ENCODE measurements around the gene FAM110D. TPM values are rescaled to one million over a fixed set of nuclear protein-coding genes. Genes with fewer than 3 reads are reported as not detected.

FAM110D gene
- total RNA-seq, 4 donors from 2014 or later, result 0.57 to 9.1 (median 3.2) TPM

GRCh38 chr1:26170472-26170821 lies 11.6 kb downstream of the FAM110D start:
- no peak for DNase-seq (ENCODE audit: low spot score in 2 of 2)
- intact Hi-C loops (cut with DNase I; ENCODE audit: low total_unique reads), result loop anchor here (10.0 kb wide), 1 partner anchor 154 kb away; no protein-coding TSS in a partner anchor
- WGBS, 2 donors, result 64 to 65% methylated on average over 9 of the region's 9 CpGs
- TF ChIP-seq, protein P1, sequence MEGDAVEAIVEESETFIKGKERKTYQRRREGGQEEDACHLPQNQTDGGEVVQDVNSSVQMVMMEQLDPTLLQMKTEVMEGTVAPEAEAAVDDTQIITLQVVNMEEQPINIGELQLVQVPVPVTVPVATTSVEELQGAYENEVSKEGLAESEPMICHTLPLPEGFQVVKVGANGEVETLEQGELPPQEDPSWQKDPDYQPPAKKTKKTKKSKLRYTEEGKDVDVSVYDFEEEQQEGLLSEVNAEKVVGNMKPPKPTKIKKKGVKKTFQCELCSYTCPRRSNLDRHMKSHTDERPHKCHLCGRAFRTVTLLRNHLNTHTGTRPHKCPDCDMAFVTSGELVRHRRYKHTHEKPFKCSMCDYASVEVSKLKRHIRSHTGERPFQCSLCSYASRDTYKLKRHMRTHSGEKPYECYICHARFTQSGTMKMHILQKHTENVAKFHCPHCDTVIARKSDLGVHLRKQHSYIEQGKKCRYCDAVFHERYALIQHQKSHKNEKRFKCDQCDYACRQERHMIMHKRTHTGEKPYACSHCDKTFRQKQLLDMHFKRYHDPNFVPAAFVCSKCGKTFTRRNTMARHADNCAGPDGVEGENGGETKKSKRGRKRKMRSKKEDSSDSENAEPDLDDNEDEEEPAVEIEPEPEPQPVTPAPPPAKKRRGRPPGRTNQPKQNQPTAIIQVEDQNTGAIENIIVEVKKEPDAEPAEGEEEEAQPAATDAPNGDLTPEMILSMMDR (IDR thresholded peaks at IDR 0.05), result no peak
- no peak for TF ChIP-seq POLR2A (IDR thresholded peaks at IDR 0.05)
- peak overlapping the region; percentile 84 for H3K4me3 ChIP-seq (ENCODE audit: low read depth, poor library complexity, severe bottlenecking)

- no peak for DNase-seq (ENCODE audit: low spot score in 2 of 2)
- intact Hi-C loops (cut with DNase I; ENCODE audit: low total_unique reads), result loop anchor here (10.0 kb wide), 1 partner anchor 153 kb away; no protein-coding TSS in a partner anchor
- no peak within 1 kb of the TSS for H3K4me3 ChIP-seq (ENCODE audit: low read depth, poor library complexity, severe bottlenecking)
- no peak for TF ChIP-seq POLR2A (IDR thresholded peaks at IDR 0.05)
- TF ChIP-seq, protein P1 (IDR thresholded peaks at IDR 0.05), result no peak
- 90 to 93% methylated on average over 34 of the region's 34 CpGs for WGBS, 2 donors
Observed at GRCh38 chr1:26171084-26172072, 12.5 kb downstream of the FAM110D start, which contains the start of gene ZNF593OS. Gene ZNF593OS, minus strand, starts transcription at chr1:26171832. Its CDS starts 171 bp downstream, at chr1:26171661.

GRCh38 chr1:26175346-26175745 lies 16.5 kb downstream of the FAM110D start:
- no peak for DNase-seq (ENCODE audit: low spot score in 2 of 2)
- WGBS, 2 donors, result 90 to 94% methylated on average over 7 to 8 of the region's 8 CpGs
- intact Hi-C loops (cut with DNase I; ENCODE audit: low total_unique reads), result loop anchor here (10.0 kb wide), 1 partner anchor 149 kb away; no protein-coding TSS in a partner anchor
- no peak overlapping the region for H3K4me3 ChIP-seq (ENCODE audit: low read depth, poor library complexity, severe bottlenecking)
- TF ChIP-seq POLR2A (IDR thresholded peaks at IDR 0.05), result no peak
- TF ChIP-seq, protein P1 (IDR thresholded peaks at IDR 0.05), result no peak

DNA sequence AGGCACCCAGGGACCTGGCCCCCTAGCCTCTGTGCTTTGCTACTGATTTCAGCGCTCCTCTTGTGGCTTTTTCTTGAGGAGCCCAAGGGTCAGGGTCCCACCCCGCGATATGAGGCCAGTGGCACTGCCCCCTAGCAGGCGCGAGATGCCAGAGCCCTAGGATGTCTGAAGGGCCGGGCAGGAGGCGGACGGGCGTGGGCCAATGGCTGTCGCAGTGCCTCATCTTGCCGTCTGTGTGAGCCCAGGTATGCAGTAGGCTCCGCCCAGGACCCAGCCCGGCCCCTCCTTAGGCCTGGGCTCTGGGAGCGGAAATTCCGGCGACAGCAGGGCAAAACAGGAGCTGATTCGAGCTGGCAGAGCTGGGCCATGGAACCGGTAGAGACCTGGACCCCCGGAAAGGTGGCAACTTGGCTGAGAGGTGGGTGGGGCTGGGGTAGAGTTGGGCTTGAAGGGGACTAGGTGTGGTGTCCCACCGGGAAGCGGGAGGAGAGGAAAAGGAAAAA lies 18.4 kb downstream of the FAM110D start, which contains the start of gene CNKSR1:
TSS of gene CNKSR1 (plus strand) at position 310 of the 503 bp plus-strand sequence. CDS start at position 367, 57 bp downstream.
- 35 to 52% methylated on average over 18 to 19 of the region's 21 CpGs for WGBS, 2 donors
- intact Hi-C loops (cut with DNase I; ENCODE audit: low total_unique reads), result loop anchor here (10.0 kb wide), 1 partner anchor 148 kb away; no protein-coding TSS in a partner anchor
- TF ChIP-seq POLR2A (IDR thresholded peaks at IDR 0.05), result no peak
- TF ChIP-seq, protein P1 (IDR thresholded peaks at IDR 0.05), result no peak
- no peak within 1 kb of the TSS for H3K4me3 ChIP-seq (ENCODE audit: low read depth, poor library complexity, severe bottlenecking)
- no peak for DNase-seq (ENCODE audit: low spot score in 2 of 2)

DNA sequence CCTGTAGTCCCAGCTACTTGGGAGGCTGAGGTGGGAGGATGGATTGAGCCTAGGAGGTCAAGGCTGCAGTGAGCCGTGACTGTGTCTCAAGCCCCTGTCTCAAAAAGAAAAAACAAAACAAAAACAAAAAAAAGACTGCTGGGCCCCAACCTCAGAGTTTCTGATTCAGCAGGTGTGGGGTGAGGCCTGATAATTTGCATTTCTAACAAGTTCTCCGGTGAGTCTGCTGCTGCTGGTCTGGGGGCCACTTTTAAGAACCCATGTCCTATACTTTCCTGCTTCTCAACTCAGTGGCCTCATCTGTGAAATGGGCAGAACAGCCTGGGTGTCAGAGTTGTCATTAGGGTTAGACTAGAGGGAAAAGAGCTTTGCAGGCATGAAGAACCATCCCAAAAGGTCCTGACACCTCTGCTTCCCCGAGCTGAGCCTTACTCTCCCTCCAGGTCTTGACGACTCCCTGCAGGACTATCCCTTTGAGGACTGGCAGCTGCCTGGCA lies 21.2 kb downstream of the FAM110D start:
- DNase-seq (ENCODE audit: low spot score in 2 of 2), result no peak
- no peak overlapping the region for H3K4me3 ChIP-seq (ENCODE audit: low read depth, poor library complexity, severe bottlenecking)
- TF ChIP-seq POLR2A (IDR thresholded peaks at IDR 0.05), result no peak
- TF ChIP-seq, protein P1 (IDR thresholded peaks at IDR 0.05), result no peak
- intact Hi-C loops (cut with DNase I; ENCODE audit: low total_unique reads), result no loop called here
- 80 to 85% methylated on average over 4 of the region's 4 CpGs for WGBS, 2 donors

Measured in lower leg skin (tissue), 4 donors.